Mucosa of descending colon (tissue), 3 donors: ENCODE data around the gene NEFH. TPM values are rescaled to one million over a fixed set of nuclear protein-coding genes. Genes with fewer than 3 reads are reported as not detected.

Source experiments
- ATAC-seq: fragments of 200-7000 bp; cut with Tn5 transposase; one replicate; pipeline ENCODE4 v1.9.1; 2020; ENCODE audit warnings: mild to moderate bottlenecking, moderate library complexity
- DNase-seq, 3 donors: peaks; one replicate each; pipeline ENCODE4 v3.0.0-alpha.2; 2020
- H3K36me3 ChIP-seq: fragments of 200-600 bp; one replicate; pipeline ENCODE4 v1.8.0; 2021; ENCODE audit warnings: low read depth, mild to moderate bottlenecking
- H3K4me1 ChIP-seq: fragments of 200-600 bp; one replicate; pipeline ENCODE4 v1.8.0; 2021; ENCODE audit warnings: low read depth, mild to moderate bottlenecking
- H3K4me3 ChIP-seq: fragments of 200-600 bp; one replicate; pipeline ENCODE4 v1.8.0; 2021; ENCODE audit warnings: mild to moderate bottlenecking
- H3K9me3 ChIP-seq: fragments of 200-600 bp; one replicate; pipeline ENCODE4 v1.8.0; 2021; ENCODE audit warnings: mild to moderate bottlenecking
- intact Hi-C, 2 donors: fragments of 100-400 bp; cut with DNase I in 1 of 2; cut with micrococcal nuclease in 1 of 2; formaldehyde crosslinking; loops; one replicate each; pipeline versions ENCODE4 v1.11.0 to v1.11.1; 2022; cut with DNase I, micrococcal nuclease
- total RNA-seq, 3 donors: library from RNA; stranded (reverse); fragmentation: NEBNext Ultra II Directional in 2 of 3; extraction: Animal tissue kit (Norgen Biotek cat#: 25700) in 2 of 3; gene quantifications; one replicate each; pipeline versions ENCODE4 v1.2.1 to v1.2.4, GENCODE V29; 2021 to 2023
- TF ChIP-seq, protein P1 (sequence below): fragments of 200-600 bp; IDR thresholded peaks from one replicate; pipeline ENCODE4 v1.8.0; 2022; ENCODE audit warnings: antibody characterized with exemption, mild to moderate bottlenecking
- donor health status: DM: no; HTN: no; CAD: no; lungs with moderate emphysema.
- donor health status: DM: no; HTN: no; CAD: no.
- donor health status: DM: no; HTN: yes; CAD: no.

Gene NEFH
- total RNA-seq, 3 donors from 2014 or later, result 0.19 to 2.3 (median 0.23) TPM

- intact Hi-C loops, result loop anchor here in 1 of 2 donors (10.0 kb wide), 1 partner anchor 127 kb away; no protein-coding TSS in a partner anchor
- ATAC-seq, result no peak
- Histone ChIP-seq H3K9me3 (no peaks in the 10 kb centered on the region), H3K36me3 (peaks cover 12% of the 10 kb centered on the region), H3K4me1 (no peaks in the 10 kb centered on the region), H3K4me3 (no peak overlapping the region)
- DNase-seq, result no peak
- TF ChIP-seq, protein P1, sequence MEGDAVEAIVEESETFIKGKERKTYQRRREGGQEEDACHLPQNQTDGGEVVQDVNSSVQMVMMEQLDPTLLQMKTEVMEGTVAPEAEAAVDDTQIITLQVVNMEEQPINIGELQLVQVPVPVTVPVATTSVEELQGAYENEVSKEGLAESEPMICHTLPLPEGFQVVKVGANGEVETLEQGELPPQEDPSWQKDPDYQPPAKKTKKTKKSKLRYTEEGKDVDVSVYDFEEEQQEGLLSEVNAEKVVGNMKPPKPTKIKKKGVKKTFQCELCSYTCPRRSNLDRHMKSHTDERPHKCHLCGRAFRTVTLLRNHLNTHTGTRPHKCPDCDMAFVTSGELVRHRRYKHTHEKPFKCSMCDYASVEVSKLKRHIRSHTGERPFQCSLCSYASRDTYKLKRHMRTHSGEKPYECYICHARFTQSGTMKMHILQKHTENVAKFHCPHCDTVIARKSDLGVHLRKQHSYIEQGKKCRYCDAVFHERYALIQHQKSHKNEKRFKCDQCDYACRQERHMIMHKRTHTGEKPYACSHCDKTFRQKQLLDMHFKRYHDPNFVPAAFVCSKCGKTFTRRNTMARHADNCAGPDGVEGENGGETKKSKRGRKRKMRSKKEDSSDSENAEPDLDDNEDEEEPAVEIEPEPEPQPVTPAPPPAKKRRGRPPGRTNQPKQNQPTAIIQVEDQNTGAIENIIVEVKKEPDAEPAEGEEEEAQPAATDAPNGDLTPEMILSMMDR, result no peak
These were observed 41.5 kb downstream of the NEFH start for GRCh38 chr22:29521526-29521925.

- DNase-seq (no peak), ATAC-seq (no peak)
- no peaks in the 10 kb centered on the region for H3K4me1 ChIP-seq
- H3K9me3 ChIP-seq, result no peaks in the 10 kb centered on the region
- peaks cover 7% of the 10 kb centered on the region for H3K36me3 ChIP-seq
- H3K4me3 ChIP-seq, result no peak overlapping the region
- TF ChIP-seq, protein P1, result no peak
- intact Hi-C loops, result loop anchor here in 1 of 2 donors (10.0 kb wide), 1 partner anchor 129 kb away; no protein-coding TSS in a partner anchor
These were observed 43.7 kb downstream of the NEFH start for GRCh38 chr22:29523761-29524160.

DNA sequence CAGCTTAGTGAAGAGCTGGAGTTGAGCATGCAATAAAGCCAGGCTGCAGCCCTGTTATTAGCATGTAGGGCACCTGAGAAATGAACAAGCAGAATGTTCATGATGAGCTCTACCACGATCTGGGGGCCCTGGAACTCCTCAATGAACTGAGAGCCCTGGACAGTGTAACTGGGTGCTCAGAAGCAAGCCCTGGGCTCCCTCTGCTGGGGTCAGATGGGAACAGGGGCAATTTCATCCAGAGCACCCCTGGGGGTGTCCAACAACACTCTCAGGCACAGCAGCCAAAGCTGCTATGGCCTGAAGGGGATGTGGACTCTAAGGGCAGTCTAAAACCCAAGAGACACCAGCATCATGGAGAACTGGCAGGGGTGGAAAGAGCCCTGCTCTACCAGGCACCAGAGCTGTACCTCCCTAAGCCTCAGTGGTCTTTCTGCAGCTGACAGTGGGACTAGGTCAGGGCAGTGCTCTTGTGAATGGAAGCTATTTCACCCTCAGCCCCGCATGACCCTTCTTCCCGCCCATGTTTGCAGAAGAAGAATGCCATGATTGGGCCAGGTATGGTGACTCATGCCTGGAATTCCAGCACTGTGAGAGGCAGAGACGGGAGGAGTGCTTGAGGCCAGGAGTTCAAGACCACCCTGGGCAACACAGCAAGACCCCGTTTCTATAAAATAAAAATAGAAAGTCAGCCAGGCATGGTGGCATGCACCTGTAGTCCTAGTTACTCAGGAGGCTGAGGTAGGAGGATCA is 44.6 kb downstream of the NEFH start:
- H3K4me3 ChIP-seq, result no peak overlapping the region
- peaks cover 4% of the 10 kb centered on the region for H3K36me3 ChIP-seq
- TF ChIP-seq, protein P1, result no peak
- intact Hi-C loops, result loop anchor here in 1 of 2 donors (10.0 kb wide), 1 partner anchor 130 kb away; no protein-coding TSS in a partner anchor
- ATAC-seq (peak; percentile 67), DNase-seq (peak in 2 of 3 donors; percentile 37 to 39)
- H3K9me3 ChIP-seq, result no peaks in the 10 kb centered on the region
- H3K4me1 ChIP-seq, result no peaks in the 10 kb centered on the region

DNA sequence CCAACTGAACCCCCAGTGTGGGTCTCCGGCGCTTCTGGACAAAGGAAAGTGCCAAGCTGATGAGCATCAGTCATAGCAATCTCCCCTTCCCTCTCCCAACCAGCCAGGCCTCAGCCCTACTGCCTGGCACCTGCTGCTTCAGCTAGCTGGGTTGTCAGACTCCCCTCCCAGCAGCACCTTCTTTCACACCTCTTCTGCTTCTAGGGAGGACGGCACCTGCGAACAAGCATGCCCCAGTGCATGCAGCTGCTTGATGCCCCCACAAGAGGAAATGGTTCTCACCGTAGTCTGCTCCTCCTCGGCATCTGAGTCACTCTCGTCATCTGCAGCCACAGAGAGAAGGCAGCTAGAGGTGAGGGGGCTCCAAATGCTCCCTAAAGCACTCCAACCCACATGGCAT is 48.1 kb downstream of the NEFH start:
- ATAC-seq (no peak), DNase-seq (no peak)
- intact Hi-C loops, result loop anchor here in 1 of 2 donors (10.0 kb wide), 1 partner anchor 133 kb away; no protein-coding TSS in a partner anchor
- H3K36me3 ChIP-seq, result peaks cover 7% of the 10 kb centered on the region
- TF ChIP-seq, protein P1, result no peak
- H3K4me3 ChIP-seq, result no peak overlapping the region
- H3K4me1 ChIP-seq, result no peaks in the 10 kb centered on the region
- H3K9me3 ChIP-seq, result no peaks in the 10 kb centered on the region

DNA sequence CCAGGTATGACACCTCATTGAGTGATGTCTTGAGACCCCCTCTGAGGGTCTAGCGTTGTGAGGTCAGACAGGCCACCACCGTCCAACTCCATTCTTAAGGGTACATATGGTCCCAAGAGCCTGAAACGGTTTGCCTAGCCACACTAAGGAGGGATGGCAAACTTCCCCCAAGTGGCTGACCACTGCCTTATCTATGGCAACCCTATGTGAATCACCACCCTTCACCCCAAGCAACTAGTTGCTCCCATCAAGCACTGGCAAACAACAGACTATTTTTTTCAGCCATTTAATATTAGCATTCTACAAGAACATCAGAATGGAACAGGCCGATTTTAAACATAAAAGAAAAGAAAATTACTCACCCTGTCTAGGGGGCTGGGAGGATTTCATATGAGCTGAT is 50.7 kb downstream of the NEFH start:
- peaks cover 13% of the 10 kb centered on the region for H3K36me3 ChIP-seq
- intact Hi-C loops, result no loop called here

More for the DNA sequence above, 50.7 kb downstream of the NEFH start:
- Histone ChIP-seq H3K9me3 (no peaks in the 10 kb centered on the region), H3K4me1 (no peaks in the 10 kb centered on the region), H3K4me3 (no peak overlapping the region)
- ATAC-seq (no peak), DNase-seq (no peak)
- TF ChIP-seq, protein P1, result no peak
